SH-SY5Y (cell line): ENCODE measurements around the gene CALML4.

ENCODE experiments used
- GATA2 ChIP-seq: IDR thresholded peaks from 2 replicates; pipeline ENCODE4 v1.6.1; 2011; ENCODE audit warnings: mild to moderate bottlenecking, low read depth, low read length
- GATA3 ChIP-seq: IDR thresholded peaks from 2 replicates; pipeline ENCODE4 v1.6.1; 2011; ENCODE audit warnings: low read depth, mild to moderate bottlenecking, low read length, moderate library complexity

DNA sequence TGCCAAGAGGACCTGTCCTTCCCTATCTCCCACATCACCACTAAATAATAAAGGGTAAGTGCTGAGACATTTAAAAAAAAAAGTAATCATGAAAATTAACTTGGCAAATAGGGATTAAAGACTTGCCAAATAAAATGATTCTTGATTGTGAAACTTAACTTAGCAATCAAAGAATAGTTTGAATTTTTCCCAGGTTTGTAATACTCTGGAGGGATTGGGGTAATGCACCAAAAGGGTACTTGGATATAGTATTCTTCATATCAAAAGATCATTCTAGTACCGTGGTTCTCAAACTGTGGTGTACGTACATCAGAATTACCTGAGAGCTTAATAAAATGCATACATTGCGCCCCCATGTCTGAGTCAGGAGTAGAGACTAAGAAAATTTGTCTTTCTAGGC lies 28.5 kb downstream of the CALML4 start:
- TF ChIP-seq GATA3 = no peak
- TF ChIP-seq GATA2 = no peak
